HepG2 (cell line): ENCODE data around the gene GNG7. TPM values are rescaled to one million over a fixed set of nuclear protein-coding genes. Genes with fewer than 3 reads are reported as not detected.
A peak's percentile ranks its signal among the peaks of the same experiment; 100 is the strongest.

Source experiments
- BCL6 ChIP-seq: IDR thresholded peaks from 2 replicates; pipeline ENCODE4 v1.6.1; 2016; ENCODE audit warnings: missing genetic modification reagents, missing compliant biosample characterization
- KAT7 ChIP-seq: IDR thresholded peaks from 2 replicates; pipeline ENCODE4 v1.6.1; 2018; ENCODE audit warnings: borderline replicate concordance, missing compliant biosample characterization
- KLF9 ChIP-seq: IDR thresholded peaks from 2 replicates; pipeline ENCODE4 v1.6.1; 2016; ENCODE audit warnings: low read depth
- MED13 ChIP-seq: sonication (generic); formaldehyde crosslinking; IDR thresholded peaks from 2 replicates; pipeline ENCODE4 v1.5.0; 2020; ENCODE audit warnings: missing genetic modification reagents
- POLR2G ChIP-seq: fragments of 200-400 bp; formaldehyde crosslinking; IDR thresholded peaks from 2 replicates; pipeline ENCODE4 v1.6.1; 2018; ENCODE audit warnings: mild to moderate bottlenecking, low read depth, low read length, moderate library complexity
- RARA ChIP-seq: IDR thresholded peaks from 2 replicates; pipeline ENCODE4 v1.6.1; 2016; ENCODE audit warnings: missing genetic modification reagents, missing compliant biosample characterization
- SAFB2 ChIP-seq: sonication (generic); formaldehyde crosslinking; IDR thresholded peaks from 2 replicates; pipeline ENCODE4 v1.5.1; 2020; ENCODE audit warnings: missing genetic modification reagents, low read depth, mild to moderate bottlenecking, borderline replicate concordance
- SETDB1 ChIP-seq: sonication (generic); formaldehyde crosslinking; IDR thresholded peaks from 2 replicates; pipeline ENCODE4 v1.5.1; 2020; ENCODE audit warnings: missing genetic modification reagents, mild to moderate bottlenecking, borderline replicate concordance
- SSRP1 ChIP-seq: IDR thresholded peaks from 2 replicates; pipeline ENCODE4 v1.6.1; 2016; ENCODE audit warnings: control low read depth
- YEATS2 ChIP-seq: sonication (generic); formaldehyde crosslinking; IDR thresholded peaks from 2 replicates; pipeline ENCODE4 v1.4.0; 2020; ENCODE audit warnings: missing genetic modification reagents, borderline replicate concordance
- ZFY ChIP-seq: sonication (generic); formaldehyde crosslinking; IDR thresholded peaks from 2 replicates; pipeline ENCODE4 v1.4.0; 2020; ENCODE audit warnings: missing genetic modification reagents
- ZIK1 ChIP-seq: sonication (generic); formaldehyde crosslinking; IDR thresholded peaks from 2 replicates; pipeline ENCODE4 v1.5.0; 2020; ENCODE audit warnings: mild to moderate bottlenecking, low read depth, missing genetic modification reagents, borderline replicate concordance
- ZKSCAN5 ChIP-seq: sonication (generic); formaldehyde crosslinking; IDR thresholded peaks from 2 replicates; pipeline ENCODE4 v1.5.1; 2020; ENCODE audit warnings: mild to moderate bottlenecking, missing genetic modification reagents
- ZNF232 ChIP-seq: sonication (generic); formaldehyde crosslinking; IDR thresholded peaks from 2 replicates; pipeline ENCODE4 v1.4.0; 2020; ENCODE audit warnings: missing genetic modification reagents, borderline replicate concordance
- ZNF30 ChIP-seq: sonication (generic); formaldehyde crosslinking; IDR thresholded peaks from 2 replicates; pipeline ENCODE4 v1.5.0; 2020; ENCODE audit warnings: mild to moderate bottlenecking, missing genetic modification reagents
- ZNF317 ChIP-seq: sonication (generic); formaldehyde crosslinking; IDR thresholded peaks from 2 replicates; pipeline ENCODE4 v1.5.0; 2020; ENCODE audit warnings: mild to moderate bottlenecking, missing genetic modification reagents
- ZNF713 ChIP-seq: sonication (generic); formaldehyde crosslinking; IDR thresholded peaks from 2 replicates; pipeline ENCODE4 v1.4.0; 2020; ENCODE audit warnings: mild to moderate bottlenecking, missing genetic modification reagents
- polyA plus RNA-seq, 8 experiments: library from polyadenylated mRNA; depleted of rRNA in 3 of 8; stranded (reverse) in 7 of 8; unstranded in 1 of 8; fragments of >200 nt; fragmentation: Illumina TruSeq in 4 of 8; extraction: Trizol in 4 of 8; gene quantifications; 2 replicates each; pipeline versions ENCODE4 v1.2.1 to v1.2.3, GENCODE V29; 2011 to 2016; ENCODE audit warnings: low read depth in 4 of 8, missing spikeins in 1 of 8, mixed read lengths in 1 of 8; ENCODE audit not compliant: insufficient read depth in 1 of 8
- total RNA-seq, 5 experiments: library from RNA; depleted of rRNA; stranded (reverse); fragments of >200 nt; fragmentation: Illumina TruSeq; extraction: Trizol; gene quantifications; 2 replicates each; pipeline ENCODE4 v1.2.3, GENCODE V29; 2016; ENCODE audit warnings: low read depth in 1 of 5
- TF ChIP-seq, protein P1 (sequence below): sonication (generic); formaldehyde crosslinking; IDR thresholded peaks from 2 replicates; pipeline ENCODE4 v1.4.0; 2020; ENCODE audit warnings: missing genetic modification reagents, borderline replicate concordance
- TF ChIP-seq, protein P2 (sequence below): sonication (generic); formaldehyde crosslinking; IDR thresholded peaks from 2 replicates; pipeline ENCODE4 v1.4.0; 2020; ENCODE audit warnings: missing genetic modification reagents, mild to moderate bottlenecking, borderline replicate concordance
- TF ChIP-seq, protein P3 (sequence below): sonication (generic); formaldehyde crosslinking; IDR thresholded peaks from 2 replicates; pipeline ENCODE4 v1.5.0; 2020; ENCODE audit warnings: missing genetic modification reagents, mild to moderate bottlenecking, borderline replicate concordance
- TF ChIP-seq, protein P4 (sequence below): IDR thresholded peaks from 2 replicates; pipeline ENCODE4 v1.6.1; 2016
- TF ChIP-seq, protein P5 (sequence below): sonication (generic); formaldehyde crosslinking; conservative IDR thresholded peaks from 2 replicates; pipeline ENCODE4 v1.8.1; 2023; ENCODE audit warnings: missing genetic modification reagents

GNG7 gene
- total and polyA plus RNA-seq, 2 of the 13 experiments (the other 11 are each of a cell fraction or from before 2014, with no cell fraction given): 1.4 to 3.3 TPM

DNA sequence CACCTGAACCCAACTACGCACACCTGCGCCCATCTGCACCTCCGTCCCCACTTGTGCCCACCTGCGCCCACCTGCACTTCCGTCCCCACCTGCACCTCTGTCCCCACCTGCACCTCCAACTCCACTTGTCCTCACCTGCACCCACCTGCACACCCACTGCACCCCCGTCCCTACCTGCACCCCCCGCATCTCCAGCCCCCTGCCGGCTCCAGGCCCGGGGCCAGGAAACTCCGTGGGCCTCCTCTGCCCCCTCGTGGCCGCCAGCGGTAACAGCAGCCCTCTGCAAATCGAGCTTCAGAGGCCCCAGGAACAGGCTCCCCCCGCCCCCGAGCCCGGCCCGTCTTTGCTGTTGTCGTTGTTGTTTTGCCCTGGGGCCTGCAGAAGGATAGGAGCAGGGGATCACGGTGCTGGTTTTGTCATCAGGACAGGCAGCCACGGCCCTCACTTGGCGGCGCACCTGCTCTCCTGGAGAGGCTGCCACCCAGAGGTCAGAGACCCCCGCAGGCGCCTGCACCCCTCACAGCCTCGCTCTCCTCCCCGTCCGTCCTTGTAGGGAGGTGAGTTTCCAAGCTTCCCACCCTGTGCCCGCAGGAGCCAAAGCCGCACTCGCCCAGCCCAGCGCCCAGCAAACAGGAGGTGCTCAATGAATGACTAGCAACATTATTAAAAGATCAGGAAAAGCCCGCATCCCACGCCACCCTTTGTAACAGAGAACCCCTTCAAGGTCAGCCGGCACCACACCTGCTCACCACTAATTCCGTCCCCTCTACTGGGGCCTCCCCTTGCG is 65.4 kb downstream of the GNG7 start (continued):
- TF ChIP-seq, protein P1, sequence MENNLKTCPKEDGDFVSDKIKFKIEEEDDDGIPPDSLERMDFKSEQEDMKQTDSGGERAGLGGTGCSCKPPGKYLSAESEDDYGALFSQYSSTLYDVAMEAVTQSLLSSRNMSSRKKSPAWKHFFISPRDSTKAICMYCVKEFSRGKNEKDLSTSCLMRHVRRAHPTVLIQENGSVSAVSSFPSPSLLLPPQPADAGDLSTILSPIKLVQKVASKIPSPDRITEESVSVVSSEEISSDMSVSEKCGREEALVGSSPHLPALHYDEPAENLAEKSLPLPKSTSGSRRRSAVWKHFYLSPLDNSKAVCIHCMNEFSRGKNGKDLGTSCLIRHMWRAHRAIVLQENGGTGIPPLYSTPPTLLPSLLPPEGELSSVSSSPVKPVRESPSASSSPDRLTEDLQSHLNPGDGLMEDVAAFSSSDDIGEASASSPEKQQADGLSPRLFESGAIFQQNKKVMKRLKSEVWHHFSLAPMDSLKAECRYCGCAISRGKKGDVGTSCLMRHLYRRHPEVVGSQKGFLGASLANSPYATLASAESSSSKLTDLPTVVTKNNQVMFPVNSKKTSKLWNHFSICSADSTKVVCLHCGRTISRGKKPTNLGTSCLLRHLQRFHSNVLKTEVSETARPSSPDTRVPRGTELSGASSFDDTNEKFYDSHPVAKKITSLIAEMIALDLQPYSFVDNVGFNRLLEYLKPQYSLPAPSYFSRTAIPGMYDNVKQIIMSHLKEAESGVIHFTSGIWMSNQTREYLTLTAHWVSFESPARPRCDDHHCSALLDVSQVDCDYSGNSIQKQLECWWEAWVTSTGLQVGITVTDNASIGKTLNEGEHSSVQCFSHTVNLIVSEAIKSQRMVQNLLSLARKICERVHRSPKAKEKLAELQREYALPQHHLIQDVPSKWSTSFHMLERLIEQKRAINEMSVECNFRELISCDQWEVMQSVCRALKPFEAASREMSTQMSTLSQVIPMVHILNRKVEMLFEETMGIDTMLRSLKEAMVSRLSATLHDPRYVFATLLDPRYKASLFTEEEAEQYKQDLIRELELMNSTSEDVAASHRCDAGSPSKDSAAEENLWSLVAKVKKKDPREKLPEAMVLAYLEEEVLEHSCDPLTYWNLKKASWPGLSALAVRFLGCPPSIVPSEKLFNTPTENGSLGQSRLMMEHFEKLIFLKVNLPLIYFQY (CRISPR knock-in tag): no peak
- no peak for TF ChIP-seq BCL6 (CRISPR knock-in tag)
- TF ChIP-seq SSRP1 (CRISPR knock-in tag): no peak
- TF ChIP-seq, protein P2, sequence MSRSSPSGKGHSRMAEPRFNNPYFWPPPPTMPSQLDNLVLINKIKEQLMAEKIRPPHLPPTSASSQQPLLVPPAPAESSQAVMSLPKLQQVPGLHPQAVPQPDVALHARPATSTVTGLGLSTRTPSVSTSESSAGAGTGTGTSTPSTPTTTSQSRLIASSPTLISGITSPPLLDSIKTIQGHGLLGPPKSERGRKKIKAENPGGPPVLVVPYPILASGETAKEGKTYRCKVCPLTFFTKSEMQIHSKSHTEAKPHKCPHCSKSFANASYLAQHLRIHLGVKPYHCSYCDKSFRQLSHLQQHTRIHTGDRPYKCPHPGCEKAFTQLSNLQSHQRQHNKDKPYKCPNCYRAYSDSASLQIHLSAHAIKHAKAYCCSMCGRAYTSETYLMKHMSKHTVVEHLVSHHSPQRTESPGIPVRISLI (CRISPR knock-in tag): peak; percentile 11; the same call in 1 of the 2 replicates
- TF ChIP-seq, protein P3, sequence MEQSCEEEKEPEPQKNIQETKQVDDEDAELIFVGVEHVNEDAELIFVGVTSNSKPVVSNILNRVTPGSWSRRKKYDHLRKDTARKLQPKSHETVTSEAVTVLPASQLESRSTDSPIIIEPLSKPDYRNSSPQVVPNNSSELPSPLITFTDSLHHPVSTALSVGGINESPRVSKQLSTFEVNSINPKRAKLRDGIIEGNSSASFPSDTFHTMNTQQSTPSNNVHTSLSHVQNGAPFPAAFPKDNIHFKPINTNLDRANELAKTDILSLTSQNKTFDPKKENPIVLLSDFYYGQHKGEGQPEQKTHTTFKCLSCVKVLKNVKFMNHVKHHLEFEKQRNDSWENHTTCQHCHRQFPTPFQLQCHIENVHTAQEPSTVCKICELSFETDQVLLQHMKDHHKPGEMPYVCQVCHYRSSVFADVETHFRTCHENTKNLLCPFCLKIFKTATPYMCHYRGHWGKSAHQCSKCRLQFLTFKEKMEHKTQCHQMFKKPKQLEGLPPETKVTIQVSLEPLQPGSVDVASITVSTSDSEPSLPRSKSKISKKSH (CRISPR knock-in tag): no peak
- TF ChIP-seq, protein P4, sequence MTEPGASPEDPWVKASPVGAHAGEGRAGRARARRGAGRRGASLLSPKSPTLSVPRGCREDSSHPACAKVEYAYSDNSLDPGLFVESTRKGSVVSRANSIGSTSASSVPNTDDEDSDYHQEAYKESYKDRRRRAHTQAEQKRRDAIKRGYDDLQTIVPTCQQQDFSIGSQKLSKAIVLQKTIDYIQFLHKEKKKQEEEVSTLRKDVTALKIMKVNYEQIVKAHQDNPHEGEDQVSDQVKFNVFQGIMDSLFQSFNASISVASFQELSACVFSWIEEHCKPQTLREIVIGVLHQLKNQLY (CRISPR knock-in tag): no peak
- no peak for TF ChIP-seq ZNF232 (CRISPR knock-in tag)
- TF ChIP-seq KLF9: no peak
- TF ChIP-seq, protein P5, sequence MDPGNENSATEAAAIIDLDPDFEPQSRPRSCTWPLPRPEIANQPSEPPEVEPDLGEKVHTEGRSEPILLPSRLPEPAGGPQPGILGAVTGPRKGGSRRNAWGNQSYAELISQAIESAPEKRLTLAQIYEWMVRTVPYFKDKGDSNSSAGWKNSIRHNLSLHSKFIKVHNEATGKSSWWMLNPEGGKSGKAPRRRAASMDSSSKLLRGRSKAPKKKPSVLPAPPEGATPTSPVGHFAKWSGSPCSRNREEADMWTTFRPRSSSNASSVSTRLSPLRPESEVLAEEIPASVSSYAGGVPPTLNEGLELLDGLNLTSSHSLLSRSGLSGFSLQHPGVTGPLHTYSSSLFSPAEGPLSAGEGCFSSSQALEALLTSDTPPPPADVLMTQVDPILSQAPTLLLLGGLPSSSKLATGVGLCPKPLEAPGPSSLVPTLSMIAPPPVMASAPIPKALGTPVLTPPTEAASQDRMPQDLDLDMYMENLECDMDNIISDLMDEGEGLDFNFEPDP: no peak
- no peak for TF ChIP-seq POLR2G
- no peak for TF ChIP-seq RARA (CRISPR knock-in tag)
- TF ChIP-seq SAFB2: no peak
- no peak for TF ChIP-seq KAT7 (CRISPR knock-in tag)
- TF ChIP-seq ZNF30 (CRISPR knock-in tag): no peak
- peak; percentile 27; the same call in 1 of the 2 replicates for TF ChIP-seq ZFY (CRISPR knock-in tag)
- no peak for TF ChIP-seq SETDB1 (CRISPR knock-in tag)
- TF ChIP-seq ZNF713: no peak
- no peak for TF ChIP-seq YEATS2
- TF ChIP-seq ZIK1 (CRISPR knock-in tag): 0 out of 2 replicates have a peak, but pooled peaks have one; percentile 2
- TF ChIP-seq MED13 (CRISPR knock-in tag): 0 out of 2 replicates have a peak, but pooled peaks have one; percentile 39
- TF ChIP-seq ZKSCAN5 (CRISPR knock-in tag): no peak
- TF ChIP-seq ZNF317 (CRISPR knock-in tag): no peak
